Lung (tissue), 12 donors: Measurements from ENCODE around the gene AP1AR. TPM values are rescaled to one million over a fixed set of nuclear protein-coding genes. Genes with fewer than 3 reads are reported as not detected.
A peak's percentile ranks its signal among the peaks of the same experiment; 100 is the strongest.
"Not testable (repeated sequence)": the region's sequence is repeated elsewhere in the genome, so short reads cannot be mapped to it uniquely, and the experiment has no call there.

Experiments used
- ATAC-seq: fragments of 200-7000 bp; cut with Tn5 transposase; one replicate; pipeline ENCODE4 v1.9.1; 2020; ENCODE audit warnings: moderate number of reproducible peaks; ENCODE audit not compliant: insufficient read depth, low FRiP score
- DNase-seq, 3 donors: peaks; one replicate each; pipeline ENCODE4 v3.0.0-alpha.2; 2013 to 2017
- H3K27ac ChIP-seq, 2 donors: one replicate each; pipeline ENCODE4 v1.5.1; 2013; ENCODE audit warnings: mild to moderate bottlenecking in 2 of 2, moderate library complexity in 2 of 2, control low read depth in 1 of 2, inconsistent platforms in 1 of 2, low read depth in 1 of 2, low read length in 1 of 2
- H3K27me3 ChIP-seq, 3 donors: one replicate each; pipeline ENCODE4 v1.5.1; 2013; ENCODE audit warnings: low read length in 2 of 3; ENCODE audit not compliant: control insufficient read depth in 3 of 3, insufficient read depth in 3 of 3
- H3K36me3 ChIP-seq, 4 donors: one replicate each; pipeline ENCODE4 v1.5.1; 2013; ENCODE audit warnings: low read length in 4 of 4, mild to moderate bottlenecking in 1 of 4, moderate library complexity in 1 of 4; ENCODE audit not compliant: control insufficient read depth in 4 of 4, insufficient read depth in 4 of 4
- H3K4me1 ChIP-seq, 5 donors: one replicate each; pipeline ENCODE4 v1.5.1; 2013; ENCODE audit warnings: low read length in 5 of 5, mild to moderate bottlenecking in 2 of 5, moderate library complexity in 1 of 5; ENCODE audit not compliant: control insufficient read depth in 5 of 5, insufficient read depth in 5 of 5
- H3K4me3 ChIP-seq: one replicate; pipeline ENCODE4 v1.5.1; 2013; ENCODE audit warnings: mild to moderate bottlenecking, control low read depth, moderate library complexity
- H3K9ac ChIP-seq, 2 donors: one replicate each; pipeline ENCODE4 v1.5.1; 2013; ENCODE audit warnings: low read length in 2 of 2, control low read depth in 1 of 2; ENCODE audit not compliant: insufficient read depth in 1 of 2
- H3K9me3 ChIP-seq, 4 donors: one replicate each; pipeline ENCODE4 v1.5.1; 2013; ENCODE audit warnings: low read length in 3 of 4, mild to moderate bottlenecking in 1 of 4, moderate library complexity in 1 of 4; ENCODE audit not compliant: control insufficient read depth in 4 of 4, insufficient read depth in 3 of 4
- CTCF ChIP-seq: IDR thresholded peaks from 2 replicates; pipeline ENCODE4 v1.5.1; 2012; ENCODE audit warnings: mild to moderate bottlenecking; ENCODE audit errors: control extremely low read depth, extremely low read depth
- WGBS, 2 donors: extraction: QIAGEN DNeasy Blood & Tissue Kit; methylation state at CpG; one replicate each; pipeline ENCODE4 v1.1.7; 2013; 5-methylcytosine and 5-hydroxymethylcytosine counted together
- polyA plus RNA-seq, 2 donors: library from polyadenylated mRNA; stranded (reverse); fragments of 200-250 nt; gene quantifications; one replicate each; pipeline ENCODE4 v1.2.1, GENCODE V29; 2013
- total RNA-seq, 2 donors: library from RNA; depleted of rRNA in 1 of 2; stranded (reverse); fragments of >200 nt in 1 of 2; gene quantifications; one replicate each; pipeline ENCODE4 v1.2.1, GENCODE V29; 2014 to 2021
- donor health status: control.
- donor health status: control.
- donor health status: Bipolar disorder and iron deficiency.
- donor health status: healthy.
- donor health status: DM: yes; HTN: yes; CAD: no.

Gene AP1AR
- total and polyA plus RNA-seq, 4 donors, result 12.8 to 25.7 (median 19.2) TPM

DNA sequence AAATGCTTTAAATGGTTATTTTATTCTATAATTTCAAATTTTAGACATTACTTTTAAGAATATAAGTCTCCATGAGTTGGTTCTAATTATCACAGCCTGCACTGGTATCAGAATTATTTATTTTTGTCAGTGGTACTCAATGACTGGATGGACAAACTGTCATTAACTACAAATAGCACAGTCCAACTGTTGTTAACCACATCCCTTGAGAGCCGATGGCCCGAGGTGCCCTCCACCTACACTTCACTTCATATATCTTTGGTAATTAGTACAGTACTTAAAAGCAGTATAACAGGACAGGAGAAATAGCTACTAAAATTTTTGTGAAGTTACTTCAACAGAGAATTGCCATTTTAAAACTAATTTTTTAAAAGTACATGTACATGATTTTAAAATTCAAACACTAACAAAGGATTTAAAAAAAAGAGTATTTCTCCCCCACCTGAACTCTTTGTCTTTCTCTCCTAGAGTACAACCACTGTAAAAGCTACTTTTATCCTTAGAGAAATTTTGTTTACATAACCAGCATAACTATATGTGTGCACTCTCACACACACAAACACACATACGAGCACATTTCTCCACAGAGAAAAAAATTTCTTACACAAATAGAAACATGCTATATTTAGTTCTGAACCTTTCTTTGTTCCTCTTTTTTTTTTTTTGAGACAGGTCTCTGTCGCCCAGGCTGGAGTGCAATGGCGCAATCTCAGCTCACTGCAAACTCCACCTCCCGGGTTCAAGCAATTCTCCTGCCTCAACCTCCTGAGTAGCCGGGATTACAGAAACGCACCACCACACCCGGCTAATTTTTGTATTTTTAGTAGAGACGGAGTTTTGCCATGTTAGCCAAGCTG lies 47.7 kb downstream of the AP1AR start:
- no peak for TF ChIP-seq CTCF
- Histone ChIP-seq H3K36me3 (peaks cover 0 to 5% (median 2%) of the 10 kb centered on the region in 4 donors), H3K9ac (no peak overlapping the region), H3K27ac (no peak overlapping the region), H3K9me3 (no peaks in the 10 kb centered on the region), H3K4me3 (no peak overlapping the region), H3K27me3 (no peaks in the 10 kb centered on the region), H3K4me1 (peaks cover 0 to 6% (median 3%) of the 10 kb centered on the region in 5 donors)
- DNase-seq (peak in 2 of 3 donors; percentile 11 to 46), ATAC-seq (no peak)
- 33 to 37% methylated on average over 10 of the region's 10 CpGs for WGBS, 2 donors

DNA sequence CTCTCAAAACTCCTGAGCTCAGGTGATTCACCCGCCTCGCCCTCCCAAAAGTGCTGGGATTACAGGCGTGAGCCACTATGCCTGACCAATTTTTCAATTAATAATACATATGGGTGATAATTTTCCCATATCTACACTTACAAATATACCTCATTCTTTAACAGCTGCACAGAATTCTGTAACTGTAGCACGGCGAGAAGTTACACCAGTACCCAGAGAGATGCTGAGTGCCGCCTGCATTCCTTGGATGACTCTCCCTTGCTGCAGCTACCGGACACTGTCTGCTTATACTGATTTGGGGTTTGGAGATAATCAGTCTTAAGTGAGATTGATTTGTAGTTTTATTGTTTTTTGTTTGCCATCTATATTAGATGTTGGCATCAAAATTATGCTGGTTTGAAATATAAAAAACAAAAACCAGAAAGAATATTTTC lies 48.3 kb downstream of the AP1AR start:
- no peak for ATAC-seq

GRCh38 chr4:112280386-112281056 lies 48.9 kb downstream of the AP1AR start:
- Histone ChIP-seq H3K4me3 (no peak overlapping the region), H3K36me3 (peaks cover 0 to 5% (median 2%) of the 10 kb centered on the region in 4 donors), H3K27ac (peak overlapping the region in 1 of 2 donors; percentile 22), H3K9ac (no peak overlapping the region), H3K9me3 (no peaks in the 10 kb centered on the region), H3K27me3 (no peaks in the 10 kb centered on the region), H3K4me1 (peaks cover 0 to 6% (median 4%) of the 10 kb centered on the region in 5 donors)
- WGBS, 2 donors, result 58 to 80% methylated on average over 5 of the region's 5 CpGs
- TF ChIP-seq CTCF, result no peak
- DNase-seq, result no peak
- ATAC-seq, result no peak

More for the DNA sequence above, 48.3 kb downstream of the AP1AR start:
- H3K27ac ChIP-seq, result no peak overlapping the region
- no peak for TF ChIP-seq CTCF
- H3K9me3 ChIP-seq, result no peaks in the 10 kb centered on the region
- no peak overlapping the region for H3K4me3 ChIP-seq
- peaks cover 0 to 5% (median 2%) of the 10 kb centered on the region in 4 donors for H3K36me3 ChIP-seq
- peaks cover 0 to 6% (median 4%) of the 10 kb centered on the region in 5 donors for H3K4me1 ChIP-seq
- H3K27me3 ChIP-seq, result no peaks in the 10 kb centered on the region
- no peak overlapping the region for H3K9ac ChIP-seq
- no peak for DNase-seq
- WGBS, 2 donors, result 67 to 88% methylated on average over 7 of the region's 7 CpGs

DNA sequence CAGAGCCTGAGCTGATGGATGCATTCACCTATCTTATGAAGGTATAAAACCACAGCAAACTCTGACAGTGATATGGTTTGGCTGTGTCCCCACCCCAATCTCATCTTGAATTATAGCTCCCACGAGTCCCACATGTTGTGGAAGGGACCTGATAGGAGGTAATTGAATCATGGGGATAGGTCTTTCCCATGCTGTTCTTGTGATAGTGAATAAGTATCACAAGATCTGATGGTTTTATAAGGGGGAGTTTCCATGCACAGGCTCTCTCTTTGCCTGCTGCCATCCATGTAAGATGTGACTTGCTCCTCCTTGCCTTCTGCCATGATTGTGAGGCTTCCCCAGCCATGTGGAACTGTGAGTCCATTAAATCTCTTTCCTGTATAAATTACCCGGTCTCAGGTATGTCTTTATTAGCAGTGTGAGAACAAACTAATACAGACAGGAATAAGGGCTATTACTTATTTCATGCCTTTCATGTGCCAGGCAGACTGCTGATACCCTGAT lies 50.4 kb downstream of the AP1AR start:
- not testable (repeated sequence) for H3K36me3 ChIP-seq, H3K27ac ChIP-seq, H3K4me3 ChIP-seq, H3K9ac ChIP-seq, H3K27me3 ChIP-seq, DNase-seq, ATAC-seq, H3K9me3 ChIP-seq
- H3K4me1 ChIP-seq, result peaks cover 0 to 11% (median 6%) of the 10 kb centered on the region in 5 donors
- 94 to 97% methylated on average over 2 of the region's 2 CpGs for WGBS, 2 donors
